GM19351 (cell line): Measurements from ENCODE around the gene ELOVL1.

Experiments
- ATAC-seq: cut with Tn5 transposase; IDR thresholded peaks from one replicate; pipeline ENCODE4 v1.9.1; 2021; ENCODE audit warnings: mild to moderate bottlenecking, moderate library complexity; ENCODE audit not compliant: unreplicated experiment

ELOVL1 gene

GRCh38 chr1:43331688-43332087 lies 36.1 kb downstream of the ELOVL1 start:
- no peak for ATAC-seq

- no peak for ATAC-seq
Measured at GRCh38 chr1:43329995-43330751, 37.6 kb downstream of the ELOVL1 start.

- no peak for ATAC-seq
Measured at GRCh38 chr1:43327549-43328292, 40.1 kb downstream of the ELOVL1 start.

GRCh38 chr1:43325381-43325780 lies 42.4 kb downstream of the ELOVL1 start:
- no peak for ATAC-seq

- ATAC-seq: no peak
Measured at GRCh38 chr1:43324810-43325209, 43.0 kb downstream of the ELOVL1 start.

GRCh38 chr1:43322506-43322905 lies 45.3 kb downstream of the ELOVL1 start:
- ATAC-seq: no peak

GRCh38 chr1:43321331-43321891 lies 46.4 kb downstream of the ELOVL1 start:
- no peak for ATAC-seq

- no peak for ATAC-seq
Measured at GRCh38 chr1:43319766-43320165, 48.0 kb downstream of the ELOVL1 start.

- ATAC-seq: no peak
Measured at GRCh38 chr1:43319288-43319687, 48.5 kb downstream of the ELOVL1 start.

- no peak for ATAC-seq
Measured at GRCh38 chr1:43318831-43319230, 49.0 kb downstream of the ELOVL1 start.

- no peak for ATAC-seq
Measured at GRCh38 chr1:43317817-43318471, 49.9 kb downstream of the ELOVL1 start.

GRCh38 chr1:43316738-43317520 lies 50.9 kb downstream of the ELOVL1 start:
- ATAC-seq: no peak

- ATAC-seq: no peak
Measured at GRCh38 chr1:43315963-43316737, 51.7 kb downstream of the ELOVL1 start.

GRCh38 chr1:43315481-43315880 lies 52.3 kb downstream of the ELOVL1 start:
- no peak for ATAC-seq

- ATAC-seq: no peak
Measured at GRCh38 chr1:43314233-43314632, 53.6 kb downstream of the ELOVL1 start.

- ATAC-seq: no peak
Measured at GRCh38 chr1:43313771-43314170, 54.0 kb downstream of the ELOVL1 start.
